Measurements from ENCODE around the gene HS3ST3A1. TPM values are rescaled to one million over a fixed set of nuclear protein-coding genes. Genes with fewer than 3 reads are reported as not detected.
"Not testable (repeated sequence)": the region's sequence is repeated elsewhere in the genome, so short reads cannot be mapped to it uniquely, and the experiment has no call there.

The HS3ST3A1 gene
- total and polyA plus RNA-seq, 7 donors: 1.5 to 3.7 (median 2.5) TPM; not detected in 2

DNA sequence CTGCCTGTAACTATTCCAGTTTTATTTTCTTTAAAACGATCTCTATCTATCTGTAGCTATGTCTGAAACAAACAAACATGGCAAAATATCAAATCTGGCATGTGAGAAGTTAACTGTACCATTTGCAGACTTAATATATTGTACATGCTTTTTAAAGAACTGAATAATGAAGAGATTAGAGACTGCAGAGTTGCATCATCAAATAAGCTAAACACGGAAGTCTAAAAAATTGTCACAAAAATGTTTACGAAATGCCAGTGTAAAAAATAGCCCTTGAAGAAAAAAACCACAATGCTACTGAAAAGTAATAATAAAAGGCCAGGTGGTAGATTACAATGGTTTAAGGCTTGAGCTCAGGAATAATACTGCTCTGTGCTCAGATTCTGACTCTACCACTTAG, 43.1 kb downstream of the HS3ST3A1 start:
- Histone ChIP-seq H3K4me1 (peaks cover 0 to 5% (median 0%) of the 10 kb centered on the region in 4 donors), H3K27ac (no peak overlapping the region), H3K9me3 (no peaks in the 10 kb centered on the region), H3K4me3 (no peak overlapping the region), H3K27me3 (no peaks in the 10 kb centered on the region), H3K36me3 (no peaks in the 10 kb centered on the region)
- intact Hi-C loops (cut with DNase I): no loop called here
- no peak for DNase-seq
- no peak for TF ChIP-seq POLR2A (IDR thresholded peaks at IDR 0.05)
- 59 to 74% methylated on average over 3 of the region's 3 CpGs for WGBS, 2 donors

DNA sequence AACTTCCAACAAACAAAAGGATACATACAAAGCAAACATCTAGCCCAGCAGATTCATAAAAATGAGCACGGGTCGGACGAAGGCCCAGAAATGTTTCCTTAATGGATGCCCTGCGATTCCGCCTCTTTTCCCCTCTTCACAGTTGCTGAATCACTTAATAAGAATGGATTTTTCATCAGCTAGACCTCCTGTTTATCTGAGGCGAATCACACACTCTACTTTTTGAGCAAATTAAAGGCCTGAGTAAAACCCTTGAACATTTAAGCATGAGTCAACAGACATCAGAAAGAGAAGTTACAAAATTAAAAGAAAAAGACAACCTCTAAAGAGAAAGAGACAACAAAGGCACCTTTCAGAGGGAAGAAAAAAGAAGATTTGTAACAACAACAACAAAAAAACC, 44.7 kb downstream of the HS3ST3A1 start:
- intact Hi-C loops (cut with DNase I): no loop called here
- no peaks in the 10 kb centered on the region for H3K9me3 ChIP-seq
- peaks cover 0 to under 1% (median 0%) of the 10 kb centered on the region in 4 donors for H3K4me1 ChIP-seq
- no peak overlapping the region for H3K27ac ChIP-seq
- H3K27me3 ChIP-seq: no peaks in the 10 kb centered on the region
- WGBS, 2 donors: 89% methylated on average over 6 of the region's 6 CpGs
- no peaks in the 10 kb centered on the region for H3K36me3 ChIP-seq
- TF ChIP-seq, protein P1, sequence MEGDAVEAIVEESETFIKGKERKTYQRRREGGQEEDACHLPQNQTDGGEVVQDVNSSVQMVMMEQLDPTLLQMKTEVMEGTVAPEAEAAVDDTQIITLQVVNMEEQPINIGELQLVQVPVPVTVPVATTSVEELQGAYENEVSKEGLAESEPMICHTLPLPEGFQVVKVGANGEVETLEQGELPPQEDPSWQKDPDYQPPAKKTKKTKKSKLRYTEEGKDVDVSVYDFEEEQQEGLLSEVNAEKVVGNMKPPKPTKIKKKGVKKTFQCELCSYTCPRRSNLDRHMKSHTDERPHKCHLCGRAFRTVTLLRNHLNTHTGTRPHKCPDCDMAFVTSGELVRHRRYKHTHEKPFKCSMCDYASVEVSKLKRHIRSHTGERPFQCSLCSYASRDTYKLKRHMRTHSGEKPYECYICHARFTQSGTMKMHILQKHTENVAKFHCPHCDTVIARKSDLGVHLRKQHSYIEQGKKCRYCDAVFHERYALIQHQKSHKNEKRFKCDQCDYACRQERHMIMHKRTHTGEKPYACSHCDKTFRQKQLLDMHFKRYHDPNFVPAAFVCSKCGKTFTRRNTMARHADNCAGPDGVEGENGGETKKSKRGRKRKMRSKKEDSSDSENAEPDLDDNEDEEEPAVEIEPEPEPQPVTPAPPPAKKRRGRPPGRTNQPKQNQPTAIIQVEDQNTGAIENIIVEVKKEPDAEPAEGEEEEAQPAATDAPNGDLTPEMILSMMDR (IDR thresholded peaks at IDR 0.05): no peak
- TF ChIP-seq EP300 (IDR thresholded peaks at IDR 0.05): no peak
- TF ChIP-seq POLR2A (IDR thresholded peaks at IDR 0.05): no peak
- TF ChIP-seq POLR2AphosphoS5 (IDR thresholded peaks at IDR 0.05): no peak
- DNase-seq: no peak
- no peak overlapping the region for H3K4me3 ChIP-seq

DNA sequence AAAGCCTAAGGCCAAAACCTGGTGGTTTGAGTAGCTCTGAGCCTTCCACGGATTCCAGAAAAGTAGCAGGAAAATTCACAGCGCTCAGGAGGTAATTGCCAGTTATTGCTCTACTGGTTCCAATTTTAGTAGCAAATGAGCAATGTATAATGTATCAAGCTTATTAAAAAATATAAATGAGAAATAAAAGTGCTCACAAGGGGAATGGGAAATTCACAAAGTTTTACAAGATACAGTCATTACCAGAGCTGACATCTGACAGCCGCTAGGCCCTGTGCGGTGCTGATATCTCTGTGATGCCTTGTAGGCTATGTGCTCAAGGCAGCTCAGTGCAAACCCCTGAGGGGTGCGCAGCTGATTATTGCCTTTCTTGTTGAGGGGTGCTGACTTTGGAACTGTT, 47.5 kb downstream of the HS3ST3A1 start:
- 93 to 95% methylated on average over 5 of the region's 5 CpGs for WGBS, 2 donors
- H3K9me3 ChIP-seq: no peaks in the 10 kb centered on the region
- intact Hi-C loops (cut with DNase I): no loop called here

DNA sequence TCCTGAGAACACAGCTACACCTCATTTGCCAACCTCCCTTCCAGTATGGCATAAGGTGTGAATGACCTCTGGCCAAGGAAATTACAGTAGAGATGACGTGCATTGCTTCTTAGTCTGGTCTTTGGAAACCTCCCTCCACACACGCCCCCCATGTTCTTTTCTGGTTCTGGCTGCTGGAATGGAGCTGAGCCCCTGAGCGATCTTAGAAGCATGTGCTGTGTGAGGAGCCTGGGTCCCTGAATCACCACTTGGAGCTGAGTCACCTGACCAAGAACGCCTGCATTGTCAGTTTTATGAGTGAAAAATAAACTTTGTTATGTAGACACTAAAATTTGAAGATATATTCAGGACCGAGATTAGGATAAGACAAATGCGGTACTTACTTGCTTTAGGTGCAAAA, 51.4 kb downstream of the HS3ST3A1 start:
- Histone ChIP-seq H3K4me3 (no peak overlapping the region), H3K9me3 (no peaks in the 10 kb centered on the region), H3K27ac (no peak overlapping the region), H3K36me3 (no peaks in the 10 kb centered on the region), H3K4me1 (no peaks in the 10 kb centered on the region), H3K27me3 (no peaks in the 10 kb centered on the region)
- DNase-seq: no peak
- TF ChIP-seq, protein P1 (IDR thresholded peaks at IDR 0.05): no peak
- TF ChIP-seq POLR2AphosphoS5 (IDR thresholded peaks at IDR 0.05) (no peak), POLR2A (IDR thresholded peaks at IDR 0.05) (no peak), EP300 (IDR thresholded peaks at IDR 0.05) (no peak)
- intact Hi-C loops (cut with DNase I): no loop called here
- 73 to 89% methylated on average over 6 of the region's 6 CpGs for WGBS, 2 donors

More for the DNA sequence above, 47.5 kb downstream of the HS3ST3A1 start:
- no peaks in the 10 kb centered on the region for H3K27me3 ChIP-seq
- H3K27ac ChIP-seq: no peak overlapping the region
- no peak overlapping the region for H3K4me3 ChIP-seq
- no peak for DNase-seq
- TF ChIP-seq, protein P1 (IDR thresholded peaks at IDR 0.05): no peak
- TF ChIP-seq POLR2AphosphoS5 (IDR thresholded peaks at IDR 0.05) (no peak), EP300 (IDR thresholded peaks at IDR 0.05) (no peak), POLR2A (IDR thresholded peaks at IDR 0.05) (no peak)
- no peaks in the 10 kb centered on the region for H3K4me1 ChIP-seq
- H3K36me3 ChIP-seq: no peaks in the 10 kb centered on the region

DNA sequence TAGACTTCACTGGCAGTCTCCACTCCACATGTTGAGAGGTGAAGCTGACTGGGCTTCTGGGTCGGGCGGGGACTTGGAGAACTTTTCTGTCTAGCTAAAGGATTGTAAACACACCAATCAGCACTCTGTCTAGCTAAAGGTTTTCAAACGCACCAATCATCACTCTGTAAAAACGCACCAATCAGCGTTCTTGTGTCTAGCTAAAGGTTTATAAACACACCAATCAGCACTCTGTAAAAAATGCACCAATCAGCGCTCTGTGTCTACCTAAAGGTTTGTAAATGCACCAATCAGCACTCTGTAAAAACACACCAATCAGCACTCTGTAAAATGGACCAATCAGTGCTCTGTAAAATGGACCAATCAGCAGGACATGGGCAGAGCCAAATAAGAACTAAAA, 53.2 kb downstream of the HS3ST3A1 start:
- H3K36me3 ChIP-seq; H3K27ac ChIP-seq; H3K9me3 ChIP-seq; DNase-seq; H3K27me3 ChIP-seq; H3K4me3 ChIP-seq; intact Hi-C loops (cut with DNase I); H3K4me1 ChIP-seq: not testable (repeated sequence)
- WGBS, 2 donors: 84 to 93% methylated on average over 6 of the region's 6 CpGs

DNA sequence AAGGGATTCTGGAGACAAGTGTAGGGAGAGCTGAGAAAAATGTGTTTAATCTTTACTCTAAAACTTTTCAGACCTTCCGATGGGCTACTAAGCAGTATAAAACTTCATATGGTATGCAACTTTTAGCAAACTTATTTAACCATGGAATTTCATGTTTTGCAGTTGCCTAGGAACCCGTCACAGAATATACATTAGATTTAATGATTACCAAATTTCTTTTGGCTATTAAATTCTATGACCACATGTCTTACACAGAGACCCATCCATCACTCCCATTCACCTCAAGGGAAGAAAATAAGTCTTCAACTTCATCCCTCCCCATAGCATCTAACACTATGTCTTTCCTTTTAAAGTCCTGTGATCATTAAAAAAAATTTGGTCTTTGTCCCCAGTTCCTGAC, 54.9 kb downstream of the HS3ST3A1 start:
- Histone ChIP-seq H3K4me1 (no peaks in the 10 kb centered on the region), H3K36me3 (no peaks in the 10 kb centered on the region), H3K27me3 (no peaks in the 10 kb centered on the region), H3K27ac (no peak overlapping the region), H3K4me3 (no peak overlapping the region), H3K9me3 (no peaks in the 10 kb centered on the region)
- intact Hi-C loops (cut with DNase I): no loop called here
- WGBS, 2 donors: 91 to 92% methylated on average over 2 of the region's 2 CpGs
- TF ChIP-seq POLR2A (IDR thresholded peaks at IDR 0.05) (no peak), EP300 (IDR thresholded peaks at IDR 0.05) (no peak), POLR2AphosphoS5 (IDR thresholded peaks at IDR 0.05) (no peak)
- TF ChIP-seq, protein P1 (IDR thresholded peaks at IDR 0.05): no peak
- no peak for DNase-seq

Measured in sigmoid colon (tissue), 7 donors.